Myometrial cell (primary cell): ENCODE data around the gene RRAGA. TPM values are rescaled to one million over a fixed set of nuclear protein-coding genes. Genes with fewer than 3 reads are reported as not detected.

Experiments
- total RNA-seq: library from RNA; depleted of rRNA; stranded (reverse); fragments of >200 nt; gene quantifications from 2 replicates; pipeline ENCODE4 v1.2.3, GENCODE V29; 2015

The RRAGA gene
- total RNA-seq = 72.1 and 77.1 TPM in 2 replicates

DNA sequence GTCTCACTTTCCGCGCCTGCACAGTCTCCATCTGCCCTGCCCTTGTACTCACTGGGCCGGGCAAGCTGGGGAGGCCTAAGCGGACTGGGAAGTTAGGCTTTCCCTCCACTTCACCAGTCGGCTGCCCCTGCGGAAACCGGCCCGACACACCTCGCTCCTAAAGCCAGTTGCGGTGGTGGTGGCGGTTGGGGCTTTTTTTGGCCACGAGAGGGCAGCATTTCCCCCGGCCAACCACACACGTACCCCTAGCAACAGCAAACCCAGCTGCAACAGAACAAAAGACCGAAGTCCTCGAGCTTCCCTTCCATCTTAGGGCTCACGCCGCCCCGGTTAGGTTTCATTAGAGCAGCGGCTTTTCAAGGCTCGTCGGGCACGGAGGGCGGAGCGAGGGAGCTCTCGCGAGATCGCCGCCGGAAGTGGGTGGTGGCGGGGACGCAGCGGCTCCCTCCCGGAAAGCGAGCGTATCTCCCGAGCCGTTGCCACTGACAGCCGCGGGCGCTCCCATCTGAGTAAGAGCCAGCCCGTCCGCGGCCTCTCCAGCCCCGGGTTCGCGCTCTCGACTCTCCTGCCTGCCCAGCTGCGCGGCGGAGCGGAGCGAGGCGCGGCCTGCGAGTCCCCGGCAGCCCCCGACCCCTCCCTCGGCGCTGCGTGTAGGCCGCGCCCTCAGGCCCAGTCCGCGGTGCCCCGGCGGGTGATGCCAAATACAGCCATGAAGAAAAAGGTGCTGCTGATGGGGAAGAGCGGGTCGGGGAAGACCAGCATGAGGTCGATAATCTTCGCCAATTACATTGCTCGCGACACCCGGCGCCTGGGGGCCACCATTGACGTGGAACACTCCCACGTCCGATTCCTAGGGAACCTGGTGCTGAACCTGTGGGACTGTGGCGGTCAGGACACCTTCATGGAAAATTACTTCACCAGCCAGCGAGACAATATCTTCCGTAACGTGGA is at the start of gene RRAGA:
TSS of gene RRAGA (plus strand) at position 462 of the 951 bp plus-strand sequence. CDS start at position 695, 233 bp downstream.

DNA sequence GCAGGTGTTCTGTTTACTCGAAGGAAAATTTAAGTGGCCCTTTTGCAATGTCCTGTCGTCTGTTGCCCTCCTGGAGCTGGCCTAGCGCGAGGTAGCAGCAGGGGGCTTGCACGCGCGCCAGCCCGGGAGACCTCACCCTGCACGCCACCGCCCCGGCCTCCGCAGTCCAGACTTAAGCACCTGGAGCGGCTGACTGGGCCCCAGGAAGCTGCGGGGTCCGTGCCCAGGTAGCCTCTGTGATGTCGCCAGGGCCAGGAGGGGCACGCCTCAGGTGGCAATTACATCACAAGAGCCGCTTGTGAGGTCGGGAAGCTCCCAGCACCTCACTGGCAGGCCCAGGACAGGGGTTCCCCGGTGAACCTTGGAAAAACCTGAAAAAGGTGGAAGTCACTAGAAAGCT is 16.2 kb upstream of the RRAGA start, which contains the start of gene SAXO1:
TSS of gene SAXO1 (minus strand) at position 195 of the 400 bp plus-strand sequence. CDS start 301 bp downstream, outside the sequence.

Other genes with a start within 250 kb of the RRAGA start
- gene SAXO1, start 16.2 kb upstream of the RRAGA start, total RNA-seq = not detected in 2 replicates
- gene HAUS6, start 53.5 kb downstream of the RRAGA start, total RNA-seq = 10.4 and 11.5 TPM in 2 replicates
- gene PLIN2, start 78.1 kb downstream of the RRAGA start, total RNA-seq = 95.1 and 98.2 TPM in 2 replicates
- 22.5 and 40.2 TPM in 2 replicates for gene DENND4C, start 181.3 kb downstream of the RRAGA start, total RNA-seq